NCI-H1436 (cell line): ENCODE measurements around the gene CCNL2.
"Not testable (repeated sequence)": the region's sequence is repeated elsewhere in the genome, so short reads cannot be mapped to it uniquely, and the experiment has no call there.

ENCODE experiments used
- DNase-seq: peaks from one replicate; lab custom pipeline; 2025; lab: John Stamatoyannopoulos, UW

Gene CCNL2

GRCh38 chr1:1419813-1420653 is 20.9 kb upstream of the CCNL2 start:
- DNase-seq = no peak

DNA sequence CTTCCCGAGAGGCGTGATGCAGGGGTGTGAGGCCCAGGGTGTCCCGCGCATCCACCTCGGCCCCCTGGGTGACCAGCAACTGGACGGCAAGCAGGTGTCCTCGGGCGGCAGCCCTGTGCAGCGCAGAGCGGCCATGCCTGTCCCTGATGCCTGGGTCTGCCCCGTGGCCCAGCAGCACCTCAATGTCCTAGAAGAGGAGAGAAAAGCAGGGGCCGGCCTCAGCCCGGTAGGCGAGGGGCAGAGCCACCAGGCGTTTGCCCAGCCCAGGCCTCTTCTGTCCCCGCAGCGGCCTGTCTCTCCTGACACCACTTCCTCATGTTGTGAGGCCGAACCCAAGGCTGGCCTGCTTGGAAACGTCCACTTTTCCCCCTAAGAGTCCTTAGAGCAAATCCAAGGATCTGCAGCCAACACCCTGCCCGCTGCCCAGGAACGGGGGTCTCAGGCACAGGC is 20.3 kb upstream of the CCNL2 start:
- DNase-seq = no peak

DNA sequence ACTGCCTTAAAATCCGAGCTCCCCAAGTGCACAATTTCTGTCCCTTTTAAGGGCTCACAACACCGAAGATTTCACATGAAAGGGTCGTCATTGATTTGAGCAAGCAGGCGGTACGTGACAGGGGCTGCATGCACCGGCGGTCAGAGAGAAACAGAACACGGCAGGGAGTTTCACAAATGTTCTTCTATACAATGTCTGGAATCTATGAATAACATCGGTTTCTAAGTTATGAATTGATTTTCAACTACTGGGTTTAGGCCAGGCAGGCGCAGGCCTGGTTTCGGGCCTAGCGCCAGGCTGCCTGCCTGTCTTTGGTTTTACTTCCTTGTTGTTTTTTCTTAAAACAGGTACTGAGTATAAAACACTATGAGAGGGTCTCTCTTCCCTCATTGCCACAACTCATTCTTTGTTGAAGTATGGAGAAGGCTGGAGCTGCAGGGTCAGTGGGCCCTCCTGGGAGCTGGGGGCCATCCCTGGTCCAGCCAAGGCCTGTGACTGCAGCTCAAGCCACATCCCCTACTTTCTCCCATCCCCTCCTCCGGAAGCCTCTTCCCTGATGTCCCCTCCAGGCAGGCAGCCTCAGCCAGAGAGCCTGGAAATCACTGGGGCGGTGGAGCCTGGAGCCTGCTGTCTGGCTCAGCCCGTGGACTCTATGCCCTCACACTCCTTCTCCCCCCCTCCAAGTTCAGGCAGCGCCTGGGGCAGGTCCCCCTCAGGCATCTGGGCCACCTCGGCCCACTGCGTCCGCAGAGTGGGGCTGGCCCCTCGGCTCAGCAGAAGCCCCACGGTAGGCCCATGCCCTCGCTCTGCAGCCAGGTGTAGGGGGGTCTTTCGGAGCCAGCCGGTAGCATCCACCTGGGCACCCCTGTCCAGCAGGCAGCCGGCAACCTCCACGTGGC is 19.6 kb upstream of the CCNL2 start:
- DNase-seq = no peak

GRCh38 chr1:1417825-1418463 is 18.8 kb upstream of the CCNL2 start:
- DNase-seq = not testable (repeated sequence)

DNA sequence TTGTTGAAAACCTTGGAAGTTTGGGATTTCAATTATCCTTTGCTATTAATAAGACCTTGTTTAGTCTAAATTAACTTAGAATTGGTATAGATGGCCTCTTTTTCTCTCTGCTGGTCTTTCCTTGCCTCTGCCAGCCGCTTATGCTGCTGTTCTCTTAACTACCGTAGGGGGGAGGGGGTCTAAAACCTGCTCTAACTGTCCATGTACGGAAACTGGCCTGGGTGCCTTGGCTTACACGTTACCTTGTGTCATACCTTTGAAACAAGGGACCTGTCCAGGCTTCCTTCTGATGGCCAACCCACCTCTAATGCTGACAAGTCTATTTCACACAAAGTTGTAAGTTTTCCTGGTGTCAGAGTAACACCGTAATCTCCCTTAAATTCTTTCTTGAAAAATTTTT is 18.3 kb upstream of the CCNL2 start:
- not testable (repeated sequence) for DNase-seq

DNA sequence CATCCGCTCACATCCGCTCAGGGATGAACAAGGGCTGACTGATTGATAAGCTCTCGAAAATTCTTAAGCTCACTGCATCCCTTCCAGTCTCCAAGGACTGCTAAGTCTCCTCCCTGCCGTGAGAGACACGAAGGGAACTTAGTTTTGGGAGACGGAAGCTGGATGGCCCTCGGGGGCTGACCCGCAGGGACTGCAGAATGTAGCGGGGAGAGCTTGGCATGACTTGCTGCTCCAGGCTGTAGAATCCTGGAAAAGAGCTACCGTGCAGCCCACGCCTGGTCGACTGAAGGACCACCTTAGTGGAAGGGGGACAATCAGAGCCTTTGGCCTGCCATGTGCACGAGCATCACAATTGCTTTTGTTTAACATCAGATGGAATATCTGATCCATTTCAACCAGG is 16.6 kb upstream of the CCNL2 start:
- no peak for DNase-seq

DNA sequence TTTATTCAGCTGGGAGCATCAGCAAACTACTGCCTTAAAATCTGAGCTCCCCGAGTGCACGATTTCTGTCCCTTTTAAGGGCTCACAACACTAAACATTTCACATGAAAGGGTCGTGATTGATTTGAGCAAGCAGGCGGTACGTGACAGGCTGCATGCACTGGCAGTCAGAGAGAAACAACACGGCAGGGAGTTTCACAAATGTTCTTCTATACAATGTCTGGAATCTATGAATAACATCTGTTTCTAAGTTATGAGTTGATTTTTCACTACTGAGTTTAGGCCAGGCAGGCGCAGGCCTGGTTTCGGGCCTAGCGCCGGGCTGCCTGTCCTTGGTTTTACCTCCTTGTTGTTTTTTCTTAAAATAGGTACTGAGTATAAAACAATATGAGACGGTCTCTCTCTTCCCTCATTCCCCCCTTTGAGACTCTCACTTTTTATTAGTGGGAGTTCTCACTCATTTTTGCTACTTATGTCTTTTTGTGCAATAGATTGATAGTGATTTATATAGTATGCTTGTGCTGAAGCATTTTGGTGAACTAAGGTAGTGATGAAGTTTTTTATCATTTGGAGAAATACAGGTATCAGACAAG is 13.3 kb upstream of the CCNL2 start:
- DNase-seq = not testable (repeated sequence)

DNA sequence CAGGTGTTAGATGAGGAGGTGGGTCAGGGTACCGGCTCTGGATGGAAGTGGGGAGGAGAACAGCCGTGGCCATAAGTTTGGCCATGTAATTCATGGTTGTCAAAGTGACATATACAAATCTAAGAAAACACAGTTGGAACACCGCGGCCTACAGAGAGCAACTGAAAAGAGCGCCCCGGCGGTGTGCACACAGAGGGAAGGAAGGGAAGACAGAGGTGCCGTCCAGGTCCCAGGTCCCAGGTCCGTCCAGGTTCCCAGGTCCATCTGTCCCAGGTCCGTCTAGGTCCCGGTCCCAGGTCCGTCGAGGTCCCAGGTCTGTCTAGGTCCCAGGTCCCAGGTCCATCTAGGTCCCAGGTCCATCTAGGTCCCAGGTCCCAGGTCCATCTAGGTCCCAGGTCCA is 12.5 kb upstream of the CCNL2 start:
- no peak for DNase-seq

DNA sequence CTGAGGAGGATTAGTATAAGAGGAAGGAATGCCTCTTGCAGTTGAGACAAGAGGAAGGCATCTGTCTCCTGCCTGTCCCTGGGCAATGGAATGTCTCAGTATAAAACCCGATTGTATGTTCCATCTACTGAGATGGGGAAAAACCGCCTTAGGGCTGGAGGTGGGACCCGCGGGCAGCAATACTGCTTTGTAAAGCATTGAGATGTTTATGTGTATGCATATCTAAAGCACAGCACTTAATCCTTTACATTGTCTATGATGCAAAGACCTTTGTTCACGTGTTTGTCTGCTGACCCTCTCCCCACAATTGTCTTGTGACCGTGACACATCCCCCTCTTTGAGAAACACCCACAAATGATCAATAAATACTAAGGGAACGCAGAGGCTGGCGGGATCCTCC is 11.1 kb upstream of the CCNL2 start:
- DNase-seq = not testable (repeated sequence)

GRCh38 chr1:1407636-1408318 is 8.6 kb upstream of the CCNL2 start:
- no peak for DNase-seq

DNA sequence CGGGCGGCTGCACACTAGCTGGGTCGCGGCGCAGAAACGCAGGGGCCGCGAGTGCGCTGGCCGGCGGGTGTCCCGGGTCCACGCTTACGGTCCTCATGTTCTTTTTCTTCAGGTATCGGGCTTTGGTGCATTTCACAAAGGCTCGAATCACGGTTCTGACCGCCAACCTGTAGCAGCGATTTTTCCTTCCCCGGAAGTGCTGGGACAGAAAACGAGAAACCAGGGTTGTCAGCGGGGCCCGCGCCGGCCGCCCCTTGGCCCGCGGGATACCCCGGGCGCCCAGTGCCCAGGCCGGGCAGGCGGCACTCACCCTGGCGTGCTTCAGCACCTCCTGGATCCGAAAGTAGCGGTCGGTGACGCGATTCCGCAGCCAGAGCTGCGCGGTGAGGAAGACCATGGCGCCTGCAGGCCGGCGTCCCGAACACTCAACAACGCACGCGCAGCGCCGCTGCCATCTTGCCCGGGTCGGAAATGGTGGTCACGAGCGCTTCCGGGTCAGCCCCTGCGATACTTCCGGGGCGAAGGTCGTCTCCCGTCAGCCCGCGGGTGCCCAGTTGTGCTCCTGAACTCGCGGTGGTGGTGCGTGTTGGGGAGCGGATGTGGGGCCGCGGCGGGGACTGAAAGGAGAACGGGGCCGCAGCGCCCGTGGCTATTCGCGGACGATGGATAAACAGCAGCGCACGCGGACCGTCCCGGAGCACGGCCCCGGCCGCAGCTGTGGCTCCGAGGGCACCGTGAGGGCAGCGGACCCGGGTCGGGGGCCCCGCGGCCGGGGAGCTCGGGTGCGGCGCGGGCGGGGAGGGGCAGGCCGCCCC is 7.9 kb upstream of the CCNL2 start, which contains the start of gene MRPL20:
Gene MRPL20, minus strand, starts transcription at position 473 of the 815 bp plus-strand sequence. Its CDS starts 76 bp downstream, at position 397.
- DNase-seq = peak; percentile 90

GRCh38 chr1:1406101-1406820 is 7.1 kb upstream of the CCNL2 start:
- no peak for DNase-seq

DNA sequence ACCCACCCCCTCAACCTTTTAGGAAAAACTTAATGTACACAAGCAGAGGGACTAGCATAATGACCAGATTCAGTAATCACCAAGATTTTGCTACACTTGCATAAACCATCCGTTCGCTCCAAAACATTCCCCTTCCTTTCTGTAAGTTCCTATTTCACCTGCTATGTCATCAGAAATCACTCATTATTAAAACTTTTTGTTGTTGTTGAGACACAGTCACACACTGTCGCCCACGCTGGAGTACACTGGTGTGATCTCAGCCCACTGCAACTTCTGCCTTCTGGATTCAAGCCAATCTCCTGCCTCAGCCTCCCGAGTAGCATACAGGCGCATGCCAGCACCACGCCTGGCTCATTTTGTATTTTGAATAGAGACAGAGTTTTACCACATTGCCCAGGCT is 4.5 kb upstream of the CCNL2 start:
- DNase-seq = no peak

- not testable (repeated sequence) for DNase-seq
Measured at GRCh38 chr1:1402901-1403392, 3.8 kb upstream of the CCNL2 start.

GRCh38 chr1:1402072-1402900 is 3.2 kb upstream of the CCNL2 start:
- peak; percentile 30 for DNase-seq

GRCh38 chr1:1401457-1402010 is 2.4 kb upstream of the CCNL2 start:
- DNase-seq = no peak

GRCh38 chr1:1400576-1401456 is 1.7 kb upstream of the CCNL2 start:
- no peak for DNase-seq
